SK-N-SH (cell line): Measurements from ENCODE around the gene IZUMO4. TPM values are rescaled to one million over a fixed set of nuclear protein-coding genes. Genes with fewer than 3 reads are reported as not detected.

Experiments
- CTCF ChIA-PET: fragments of 300-600, 350-600 bp; formaldehyde crosslinking; extraction: SDS; loops from one replicate; lab custom pipeline; 2021; lab: Yijun Ruan, JAX
- POLR2A ChIA-PET: fragments of 350-600 bp; sonication (Branson Sonifier 250); formaldehyde crosslinking; extraction: SDS; loops from one replicate; lab custom pipeline; 2020; ENCODE audit warnings: antibody characterized with exemption, inconsistent platforms; lab: Yijun Ruan, JAX
- DNase-seq: peaks from one replicate; pipeline ENCODE4 v3.0.0; 2012
- H2AFZ ChIP-seq: fragments of 200-600 bp; sonication (generic); 2 replicates; pipeline ENCODE4 v1.8.1; 2016; ENCODE audit warnings: antibody characterized with exemption, mild to moderate bottlenecking, low read depth
- H3F3A ChIP-seq: fragments of 200-600 bp; sonication (generic); replicated peaks from 2 replicates; pipeline ENCODE3; 2016; ENCODE audit warnings: antibody characterized with exemption, mild to moderate bottlenecking; ENCODE audit not compliant: insufficient read depth
- H3K27ac ChIP-seq, 2 experiments: fragments of 200-500 bp in 1 of 2; fragments of 200-600 bp in 1 of 2; sonication (Bioruptor generic) in 1 of 2; sonication (generic), shearing (Covaris generic) in 1 of 2; 2 replicates each; pipeline versions ENCODE4 v1.5.1 to v1.6.1; 2014 to 2016; ENCODE audit warnings: low read depth in 2 of 2, inconsistent platforms in 1 of 2, low read length in 1 of 2, mild to moderate bottlenecking in 1 of 2, mixed read lengths in 1 of 2
- H3K27me3 ChIP-seq: fragments of 200-600 bp; sonication (generic), shearing (Covaris generic); 2 replicates; pipeline ENCODE4 v1.6.1; 2016; ENCODE audit warnings: mixed run types; ENCODE audit not compliant: insufficient read depth
- H3K36me3 ChIP-seq, 2 experiments: fragments of 200-500 bp in 1 of 2; fragments of 200-600 bp in 1 of 2; sonication (Bioruptor generic) in 1 of 2; sonication (generic) in 1 of 2; replicated peaks in 1 of 2; 2 replicates each; pipeline versions ENCODE3 to v1.5.1; 2014 to 2016; ENCODE audit warnings: low read length in 1 of 2, mild to moderate bottlenecking in 1 of 2; ENCODE audit not compliant: insufficient read depth in 2 of 2, control insufficient read depth in 1 of 2
- H3K4me1 ChIP-seq, 2 experiments: fragments of 200-500 bp in 1 of 2; fragments of 200-600 bp in 1 of 2; sonication (Bioruptor generic) in 1 of 2; sonication (generic), shearing (Covaris generic) in 1 of 2; 2 replicates each; pipeline versions ENCODE4 v1.5.1 to v1.6.1; 2014 to 2016; ENCODE audit warnings: low read depth in 1 of 2, low read length in 1 of 2, mixed run types in 1 of 2; ENCODE audit not compliant: insufficient read depth in 2 of 2, control insufficient read depth in 1 of 2
- H3K4me2 ChIP-seq: fragments of 200-600 bp; sonication (generic), shearing (Covaris generic); 2 replicates; pipeline ENCODE4 v1.6.1; 2017; ENCODE audit warnings: mixed run types
- H3K4me3 ChIP-seq, 2 experiments: fragments of 200-500 bp in 1 of 2; fragments of 200-600 bp in 1 of 2; sonication (Bioruptor generic) in 1 of 2; sonication (generic), shearing (Covaris generic) in 1 of 2; 2 replicates each; pipeline versions ENCODE4 v1.5.1 to v1.8.1; 2014 to 2016; ENCODE audit warnings: low read depth in 2 of 2, inconsistent platforms in 1 of 2, low read length in 1 of 2, mild to moderate bottlenecking in 1 of 2, mixed read lengths in 1 of 2, moderate library complexity in 1 of 2
- H3K79me2 ChIP-seq: fragments of 200-600 bp; sonication (generic); 2 replicates; pipeline ENCODE4 v1.8.1; 2017; ENCODE audit warnings: mild to moderate bottlenecking; ENCODE audit not compliant: insufficient read depth
- H3K9ac ChIP-seq: fragments of 200-600 bp; sonication (generic); 2 replicates; pipeline ENCODE4 v1.6.1; 2017; ENCODE audit warnings: mixed run types
- H3K9me2 ChIP-seq: fragments of 200-600 bp; sonication (generic); 2 replicates; pipeline ENCODE4 v1.6.1; 2017; ENCODE audit warnings: mixed run types
- H3K9me3 ChIP-seq: fragments of 200-600 bp; sonication (generic); 2 replicates; pipeline ENCODE4 v1.6.1; 2017; ENCODE audit warnings: mixed run types, mild to moderate bottlenecking, moderate library complexity
- H4K20me1 ChIP-seq: fragments of 200-600 bp; sonication (generic); 2 replicates; pipeline ENCODE4 v1.6.1; 2017; ENCODE audit warnings: mild to moderate bottlenecking, mixed run types; ENCODE audit not compliant: insufficient read depth
- CHD2 ChIP-seq: fragments of 150-350 bp; IDR thresholded peaks from 2 replicates; pipeline ENCODE4 v1.6.1; 2018; ENCODE audit warnings: low read length; ENCODE audit not compliant: partially characterized antibody
- CTCF ChIP-seq: fragments of 200-600 bp; sonication (generic); IDR thresholded peaks from 2 replicates; pipeline ENCODE4 v1.6.1; 2017; ENCODE audit warnings: antibody characterized with exemption, mild to moderate bottlenecking, moderate library complexity
- ELF1 ChIP-seq: IDR thresholded peaks from 2 replicates; pipeline ENCODE4 v1.4.0; 2012
- EP300 ChIP-seq, 2 experiments: IDR thresholded peaks; 2 replicates each; pipeline versions ENCODE4 v1.4.0 to v1.6.1; 2012; ENCODE audit warnings: borderline replicate concordance in 1 of 2, low read depth in 1 of 2, low read length in 1 of 2
- FOSL2 ChIP-seq: IDR thresholded peaks from 2 replicates; pipeline ENCODE4 v1.4.0; 2012; ENCODE audit warnings: low read depth, mild to moderate bottlenecking, moderate library complexity, borderline replicate concordance
- FOXJ3 ChIP-seq: sonication (generic); formaldehyde crosslinking; IDR thresholded peaks from 2 replicates; pipeline ENCODE4 v1.5.1; 2020; ENCODE audit warnings: mild to moderate bottlenecking, missing genetic modification reagents
- FOXM1 ChIP-seq: IDR thresholded peaks from 2 replicates; pipeline ENCODE4 v1.4.0; 2012; ENCODE audit warnings: low read depth, mild to moderate bottlenecking
- JUND ChIP-seq: IDR thresholded peaks from 2 replicates; pipeline ENCODE4 v1.4.0; 2012
- MXI1 ChIP-seq: IDR thresholded peaks from 2 replicates; pipeline ENCODE4 v1.6.1; 2012; ENCODE audit warnings: mild to moderate bottlenecking, low read depth, low read length, improper control_type of control experiment
- NFIC ChIP-seq: IDR thresholded peaks from 2 replicates; pipeline ENCODE4 v1.4.0; 2012; ENCODE audit warnings: borderline replicate concordance
- NRF1 ChIP-seq: IDR thresholded peaks from 2 replicates; pipeline ENCODE4 v1.6.1; 2012; ENCODE audit warnings: low read depth, mild to moderate bottlenecking, low read length
- RAD21 ChIP-seq: IDR thresholded peaks from 2 replicates; pipeline ENCODE4 v1.6.1; 2012; ENCODE audit warnings: mild to moderate bottlenecking, low read length
- RCOR1 ChIP-seq: fragments of 150-350 bp; IDR thresholded peaks from 2 replicates; pipeline ENCODE4 v1.6.1; 2017; ENCODE audit warnings: antibody characterized with exemption, low read length
- RFX5 ChIP-seq: IDR thresholded peaks from 2 replicates; pipeline ENCODE4 v1.6.1; 2012; ENCODE audit warnings: mild to moderate bottlenecking, improper control_type of control experiment, low read length
- RXRA ChIP-seq: IDR thresholded peaks from 2 replicates; pipeline ENCODE4 v1.4.0; 2012; ENCODE audit warnings: low read depth, mild to moderate bottlenecking, borderline replicate concordance
- SMC3 ChIP-seq: IDR thresholded peaks from 2 replicates; pipeline ENCODE4 v1.6.1; 2012; ENCODE audit warnings: low read depth, low read length, improper control_type of control experiment
- TCF12 ChIP-seq: IDR thresholded peaks from 2 replicates; pipeline ENCODE4 v1.4.0; 2012
- TEAD4 ChIP-seq: IDR thresholded peaks from 2 replicates; pipeline ENCODE4 v1.4.0; 2012; ENCODE audit warnings: mild to moderate bottlenecking, borderline replicate concordance; ENCODE audit not compliant: insufficient read depth
- USF1 ChIP-seq: IDR thresholded peaks from 2 replicates; pipeline ENCODE4 v1.4.0; 2012; ENCODE audit warnings: low read depth, borderline replicate concordance
- YY1 ChIP-seq: IDR thresholded peaks from 2 replicates; pipeline ENCODE4 v1.4.0; 2012; ENCODE audit warnings: low read depth, mild to moderate bottlenecking
- WGBS: methylation state at CpG from one replicate; pipeline ENCODE4 v1.1.6; 2017; ENCODE audit warnings: low lambda C conversion rate; 5-methylcytosine and 5-hydroxymethylcytosine counted together
- polyA plus RNA-seq, 3 experiments: library from polyadenylated mRNA; depleted of rRNA; stranded (reverse); fragments of >200 nt; gene quantifications; 2 replicates each; pipeline ENCODE4 v1.2.3, GENCODE V29; 2012

The IZUMO4 gene
- polyA plus RNA-seq, 1 of the 3 experiments (the other 2 are of a cell fraction): 4.6 TPM

DNA sequence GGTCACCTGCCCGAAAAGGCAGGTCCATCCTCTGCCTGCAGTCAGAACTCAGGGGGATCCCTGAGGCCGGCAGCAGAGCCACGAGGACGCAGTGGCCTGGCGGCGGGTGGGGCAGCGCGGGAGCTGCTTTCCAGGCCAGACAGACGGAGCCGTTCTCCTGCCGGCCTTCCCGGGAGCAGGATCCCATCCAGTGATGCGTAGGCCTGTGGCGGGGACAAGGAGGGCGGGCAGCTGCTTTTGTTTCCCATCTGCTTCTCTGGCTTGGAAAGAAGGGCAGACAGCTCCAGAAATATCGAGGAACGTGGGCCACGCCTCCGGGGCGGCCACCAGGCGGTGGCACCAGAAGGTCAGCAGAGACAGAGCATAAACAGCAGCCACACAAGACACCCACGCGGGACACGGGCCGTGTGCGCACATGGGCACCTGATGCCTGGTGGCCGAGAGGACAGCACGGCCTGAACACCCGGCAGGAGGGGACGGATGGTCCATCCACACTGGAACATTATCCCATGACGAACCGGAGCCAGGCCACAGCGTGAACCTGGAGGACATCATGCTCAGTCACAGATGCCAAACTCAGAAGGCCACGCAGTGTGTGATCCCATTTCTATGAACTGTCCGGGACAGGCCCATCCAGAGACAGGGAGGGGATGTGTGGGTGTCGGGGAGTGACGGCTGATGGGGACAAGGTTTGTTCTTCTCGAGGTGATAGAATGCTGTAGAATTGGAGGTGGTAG lies 31.8 kb upstream of the IZUMO4 start:
- DNase-seq: no peak
- no peaks in the 10 kb centered on the region; the same call in 1 of the 2 replicates for H3K79me2 ChIP-seq
- peaks cover 15 to 30% of the 10 kb centered on the region in 2 experiments; a peak in 3 of 4 replicates for H3K4me1 ChIP-seq
- no peak overlapping the region for H3K9ac ChIP-seq
- no peak overlapping the region for H2AFZ ChIP-seq
- H3K36me3 ChIP-seq: no peaks in the 10 kb centered on the region
- H3F3A ChIP-seq: peaks cover 12% of the 10 kb centered on the region
- no peaks in the 10 kb centered on the region for H3K9me2 ChIP-seq
- H3K4me2 ChIP-seq: no peak overlapping the region
- POLR2A ChIA-PET: no interaction called here
- CTCF ChIA-PET: interaction anchor here (0.8 to 1.7 kb wide), 3 partner anchors 23 to 122 kb away, joined by 3 read pairs; no protein-coding TSS in a partner anchor
- TF ChIP-seq TCF12 (no peak), FOSL2 (no peak), SMC3 (no peak), CHD2 (no peak), RCOR1 (no peak), RXRA (no peak), EP300 (IDR thresholded peaks at IDR 0.05; ENCODE audit: borderline replicate concordance in 1 of 2, low read depth in 1 of 2, low read length in 1 of 2) (no peak), ELF1 (no peak), USF1 (no peak), JUND (no peak), NRF1 (no peak), MXI1 (no peak), NFIC (no peak), TEAD4 (no peak), CTCF (no peak), YY1 (no peak), RFX5 (no peak), FOXJ3 (CRISPR knock-in tag) (no peak), RAD21 (no peak), FOXM1 (no peak)
- no peaks in the 10 kb centered on the region for H4K20me1 ChIP-seq
- 83% methylated on average over 32 of the region's 38 CpGs for WGBS
- H3K27ac ChIP-seq: peak overlapping the region in 1 of 2 experiments; percentile 60; a peak in 1 of 4 replicates
- H3K9me3 ChIP-seq: no peaks in the 10 kb centered on the region
- no peak overlapping the region for H3K4me3 ChIP-seq
- no peaks in the 10 kb centered on the region for H3K27me3 ChIP-seq
